NCI-H1436 (cell line): Measurements from ENCODE around the gene ATXN7.

Experiments
- DNase-seq: peaks from one replicate; lab custom pipeline; 2025; lab: John Stamatoyannopoulos, UW

Gene ATXN7

GRCh38 chr3:63964681-63965485 is 101.2 kb downstream of the ATXN7 start:
- DNase-seq: no peak

- no peak for DNase-seq
These were observed 102.3 kb downstream of the ATXN7 start for GRCh38 chr3:63966007-63966406.

GRCh38 chr3:63966871-63967270 is 103.2 kb downstream of the ATXN7 start:
- no peak for DNase-seq

GRCh38 chr3:63967675-63968611 is 104.3 kb downstream of the ATXN7 start:
- no peak for DNase-seq

GRCh38 chr3:63968612-63969350 is 105.1 kb downstream of the ATXN7 start:
- no peak for DNase-seq

GRCh38 chr3:63969876-63970275 is 106.2 kb downstream of the ATXN7 start:
- no peak for DNase-seq

- no peak for DNase-seq
These were observed 107.2 kb downstream of the ATXN7 start for GRCh38 chr3:63970631-63971475.

GRCh38 chr3:63972196-63972595 is 108.5 kb downstream of the ATXN7 start:
- DNase-seq: no peak

- no peak for DNase-seq
These were observed 109.3 kb downstream of the ATXN7 start for GRCh38 chr3:63972987-63973386.

GRCh38 chr3:63973406-63973805 is 109.7 kb downstream of the ATXN7 start:
- DNase-seq: no peak

GRCh38 chr3:63974451-63974850 is 110.8 kb downstream of the ATXN7 start:
- no peak for DNase-seq

- DNase-seq: no peak
These were observed 112.1 kb downstream of the ATXN7 start for GRCh38 chr3:63975723-63976122.

- DNase-seq: no peak
These were observed 112.6 kb downstream of the ATXN7 start for GRCh38 chr3:63976161-63976871.

- DNase-seq: no peak
These were observed 113.2 kb downstream of the ATXN7 start for GRCh38 chr3:63976872-63977200.

GRCh38 chr3:63977893-63978292 is 114.2 kb downstream of the ATXN7 start:
- no peak for DNase-seq

- no peak for DNase-seq
These were observed 115.6 kb downstream of the ATXN7 start for GRCh38 chr3:63979093-63979885.

- DNase-seq: no peak
These were observed 116.4 kb downstream of the ATXN7 start for GRCh38 chr3:63980019-63980418.

GRCh38 chr3:63980830-63981498 is 117.3 kb downstream of the ATXN7 start:
- no peak for DNase-seq

GRCh38 chr3:63981980-63982379 is 118.3 kb downstream of the ATXN7 start:
- no peak for DNase-seq
